Fibroblast of villous mesenchyme (primary cell): ENCODE data around the gene SYS1. TPM values are rescaled to one million over a fixed set of nuclear protein-coding genes. Genes with fewer than 3 reads are reported as not detected.

ENCODE experiments used
- DNase-seq: peaks from one replicate; pipeline ENCODE4 v3.0.0-alpha.2; 2010; ENCODE audit warnings: low read depth
- H3K4me3 ChIP-seq: 2 replicates; pipeline ENCODE4 v1.5.1; 2011; ENCODE audit warnings: low read depth, mild to moderate bottlenecking, low read length
- CTCF ChIP-seq: IDR thresholded peaks from 2 replicates; pipeline ENCODE4 v1.5.1; 2012; ENCODE audit warnings: low read depth, mild to moderate bottlenecking, low read length; ENCODE audit not compliant: insufficient read depth
- total RNA-seq: library from RNA; depleted of rRNA; stranded (reverse); fragments of >200 nt; gene quantifications from 2 replicates; pipeline ENCODE4 v1.2.3, GENCODE V29; 2012

SYS1 gene
- total RNA-seq: 19.0 and 25.9 TPM in 2 replicates

- H3K4me3 ChIP-seq: peak within 1 kb of the TSS; percentile 79
- peak; percentile 75 for TF ChIP-seq CTCF
- peak; percentile 99 for DNase-seq
Measured at GRCh38 chr20:45362804-45363610, at the start of gene SYS1. Gene SYS1, plus strand, starts transcription at chr20:45363156. Its CDS starts 376 bp downstream, at chr20:45363532.

DNA sequence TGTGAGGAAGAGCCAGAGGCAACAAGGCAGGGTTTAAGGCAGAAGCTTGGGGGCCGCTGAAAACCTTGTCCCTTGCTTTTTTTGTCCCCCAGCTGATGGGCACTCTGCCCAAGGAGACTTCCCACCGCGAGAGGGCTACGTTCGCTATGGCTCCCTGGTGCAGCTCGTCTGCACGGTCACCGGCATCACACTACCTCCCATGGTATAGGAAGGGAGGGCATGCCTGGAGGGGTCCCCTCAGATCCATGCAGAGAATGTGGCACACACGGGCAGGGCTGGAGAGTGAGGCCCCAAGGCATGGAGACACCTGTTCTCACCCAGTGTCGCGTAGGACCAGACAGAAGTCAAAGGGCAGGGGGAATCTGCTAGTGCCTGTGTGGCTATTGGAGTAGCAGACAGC, 49.0 kb upstream of the SYS1 start:
- no peak for DNase-seq
- no peak overlapping the region for H3K4me3 ChIP-seq
- TF ChIP-seq CTCF: no peak

DNA sequence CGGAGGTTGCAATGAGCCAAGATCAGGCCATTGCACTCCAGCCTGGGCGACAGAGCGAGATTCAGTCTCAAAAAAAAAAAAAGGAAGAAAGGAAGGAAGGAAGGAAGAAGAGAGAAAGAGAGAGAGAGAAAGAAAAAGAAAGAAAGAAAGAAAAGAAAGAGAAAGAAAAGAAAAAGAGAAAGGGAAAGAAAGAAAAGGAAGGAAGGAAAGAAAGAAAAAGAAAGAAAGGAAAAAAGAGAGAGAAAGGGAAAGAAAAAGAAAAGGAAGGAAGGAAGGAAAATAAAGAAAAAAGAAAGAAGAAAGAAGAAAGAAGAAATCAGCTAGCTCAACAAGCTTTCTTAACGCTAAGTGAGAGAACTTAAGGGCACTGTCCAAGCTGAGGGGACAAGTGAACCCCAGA, 47.3 kb upstream of the SYS1 start:
- DNase-seq: no peak
- TF ChIP-seq CTCF: no peak
- H3K4me3 ChIP-seq: no peak overlapping the region

DNA sequence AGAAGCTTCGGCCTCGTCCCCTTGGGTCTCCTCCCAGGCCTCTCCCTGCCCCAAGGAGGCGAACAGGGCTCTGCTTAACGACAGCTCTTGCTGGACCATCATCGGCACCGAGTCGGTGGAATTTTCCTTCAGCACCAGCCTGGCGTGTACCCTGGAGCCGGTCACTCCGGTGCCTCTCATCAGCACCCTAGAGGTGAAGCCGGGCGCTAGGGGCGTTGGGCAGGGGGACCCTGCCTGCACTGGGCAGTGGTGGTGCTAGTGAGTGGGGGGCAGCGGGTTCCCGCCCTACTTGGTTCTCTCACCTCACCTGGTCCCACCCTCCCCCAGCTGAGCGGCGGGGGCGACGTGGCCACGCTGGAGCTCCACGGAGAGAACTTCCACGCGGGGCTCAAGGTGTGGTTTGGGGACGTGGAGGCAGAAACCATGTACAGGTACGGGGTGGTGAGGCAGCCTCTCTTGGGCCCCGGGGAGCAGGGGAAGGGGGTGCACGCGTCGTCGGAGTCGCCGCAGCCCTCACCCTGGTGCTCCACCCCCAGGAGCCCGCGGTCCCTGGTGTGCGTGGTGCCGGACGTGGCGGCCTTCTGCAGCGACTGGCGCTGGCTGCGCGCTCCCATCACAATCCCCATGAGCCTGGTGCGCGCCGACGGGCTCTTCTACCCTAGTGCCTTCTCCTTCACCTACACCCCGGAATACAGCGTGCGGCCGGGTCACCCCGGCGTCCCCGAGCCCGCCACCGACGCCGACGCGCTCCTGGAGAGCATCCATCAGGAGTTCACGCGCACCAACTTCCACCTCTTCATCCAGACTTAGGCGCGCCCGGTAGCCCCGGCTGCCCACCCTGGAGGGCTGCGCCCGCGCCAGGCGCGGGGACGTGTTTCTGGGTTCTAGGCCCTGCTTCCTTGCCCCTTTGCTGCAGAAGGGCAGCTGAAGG, 46.5 kb upstream of the SYS1 start:
- TF ChIP-seq CTCF: no peak
- DNase-seq: no peak

GRCh38 chr20:45317826-45318225, 45.1 kb upstream of the SYS1 start:
- DNase-seq: no peak
- H3K4me3 ChIP-seq: no peak overlapping the region
- TF ChIP-seq CTCF: no peak

More for the DNA sequence above, 46.5 kb upstream of the SYS1 start:
- no peak overlapping the region for H3K4me3 ChIP-seq

- no peak for TF ChIP-seq CTCF
- no peak for DNase-seq
- H3K4me3 ChIP-seq: no peak overlapping the region
Measured at GRCh38 chr20:45318386-45318939, 44.5 kb upstream of the SYS1 start.
